ENCODE data around the gene PKNOX2. TPM values are rescaled to one million over a fixed set of nuclear protein-coding genes. Genes with fewer than 3 reads are reported as not detected.

The PKNOX2 gene
- total RNA-seq, 1 donor from 2014 or later, result 4.0 TPM

DNA sequence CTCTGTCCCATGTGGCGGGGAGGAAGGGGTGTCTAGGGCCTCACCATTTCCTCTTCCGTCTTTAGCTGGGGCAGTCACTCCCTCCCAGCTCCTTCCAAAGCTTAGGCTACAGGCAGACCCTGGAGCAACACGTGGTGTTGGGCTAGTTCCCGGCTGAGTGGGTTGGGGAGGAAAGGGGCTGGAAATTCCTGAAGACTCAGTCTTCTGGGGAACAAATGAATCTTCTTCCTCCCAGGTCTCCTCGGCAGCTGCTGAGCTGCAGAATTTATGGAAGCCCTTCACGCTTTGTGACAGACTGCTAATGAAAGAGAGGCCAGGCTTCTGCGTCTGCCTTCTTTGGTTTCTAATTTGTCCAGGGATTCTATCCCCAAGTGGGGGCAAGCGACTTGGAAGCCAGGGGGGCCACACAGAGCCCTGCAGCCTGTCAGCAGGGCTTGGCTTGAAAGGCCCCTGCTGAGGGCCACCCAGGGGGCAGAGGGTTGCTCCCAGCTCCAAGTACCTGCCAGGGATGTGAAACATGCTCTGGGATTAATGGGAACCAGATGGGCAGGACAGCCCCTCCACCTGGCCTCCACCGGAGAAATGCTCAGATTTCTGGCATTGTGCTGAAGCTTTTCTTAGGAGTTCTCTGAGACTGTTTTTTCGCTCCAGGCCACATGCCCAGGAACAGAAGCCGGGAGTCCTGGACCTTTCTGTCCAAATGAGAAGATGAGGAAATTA lies 123.1 kb downstream of the PKNOX2 start:
- peak; percentile 73 for DNase-seq

DNA sequence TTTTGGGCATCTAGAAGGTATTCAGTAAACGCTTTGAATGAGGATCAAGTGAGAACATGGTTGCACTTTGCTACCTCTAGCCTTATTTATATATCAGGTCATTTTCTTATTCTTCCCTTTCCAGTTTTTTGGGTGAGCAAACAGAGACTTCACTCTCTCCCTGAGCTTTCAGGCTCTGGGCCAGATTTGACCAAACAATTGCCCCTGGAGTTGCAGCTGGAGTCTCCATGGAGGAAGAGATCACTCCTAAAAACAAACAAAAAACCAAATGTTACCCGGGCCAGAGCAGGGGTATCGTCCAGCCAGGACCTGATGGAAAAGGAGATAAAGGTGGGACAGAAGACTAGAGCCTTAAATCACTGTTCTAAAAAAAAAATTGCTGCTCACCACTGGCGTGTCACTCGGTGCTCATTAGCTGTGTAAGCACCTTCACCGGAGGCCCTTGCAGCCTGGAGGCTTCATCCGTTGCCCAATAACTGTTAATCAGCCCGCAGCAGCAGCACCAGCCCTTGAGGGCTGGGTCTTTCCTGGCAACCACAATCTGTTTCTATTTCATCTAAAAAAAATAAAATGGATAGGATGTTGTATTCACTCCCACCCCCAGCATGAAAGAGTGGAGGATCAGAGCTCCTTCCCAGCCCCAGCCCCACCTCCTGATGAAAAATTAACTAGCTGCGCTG lies 125.0 kb downstream of the PKNOX2 start:
- no peak for DNase-seq

DNA sequence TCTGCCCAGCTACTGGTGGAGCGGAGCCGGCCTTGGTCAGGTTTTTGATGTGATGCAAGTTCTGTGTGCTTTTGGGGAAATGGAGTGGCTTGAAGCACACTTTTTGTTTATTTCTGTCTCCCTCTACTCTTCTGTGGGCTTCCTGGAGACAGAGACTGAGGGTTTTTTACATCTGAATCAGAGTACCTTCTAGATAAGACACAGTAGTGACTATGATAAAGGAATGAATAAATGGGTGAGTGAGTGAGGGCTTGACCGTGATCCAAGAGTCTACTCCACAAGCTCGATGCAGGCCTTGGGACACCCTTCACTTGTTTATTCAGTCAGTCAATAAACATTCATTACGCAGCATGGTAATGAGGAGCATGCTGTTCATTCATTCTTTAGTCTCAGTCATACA lies 125.7 kb downstream of the PKNOX2 start:
- DNase-seq, result no peak

DNA sequence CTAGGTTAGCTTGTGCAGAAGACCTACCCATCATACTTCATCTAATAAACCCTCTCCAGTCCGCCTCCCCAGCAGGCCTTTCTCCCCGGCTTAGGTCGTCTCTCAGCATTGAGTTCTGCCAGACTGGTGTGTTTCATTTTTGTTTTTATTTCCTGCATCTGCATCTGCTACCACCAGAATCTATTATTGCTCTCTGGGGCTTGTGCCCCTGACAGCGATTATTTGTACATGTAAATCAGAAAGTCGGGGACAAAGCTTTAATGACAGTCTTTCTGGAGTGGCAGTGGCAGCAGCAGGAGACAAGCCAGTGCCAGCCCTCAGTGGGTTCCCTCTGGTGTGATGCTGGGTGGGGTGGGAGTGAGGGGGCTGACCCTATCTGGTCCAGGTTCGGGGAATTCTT lies 127.5 kb downstream of the PKNOX2 start:
- DNase-seq, result no peak

- no peak for DNase-seq
These were observed 129.0 kb downstream of the PKNOX2 start for GRCh38 chr11:125293596-125293995.

- DNase-seq, result no peak
These were observed 131.4 kb downstream of the PKNOX2 start for GRCh38 chr11:125295931-125296330.

DNA sequence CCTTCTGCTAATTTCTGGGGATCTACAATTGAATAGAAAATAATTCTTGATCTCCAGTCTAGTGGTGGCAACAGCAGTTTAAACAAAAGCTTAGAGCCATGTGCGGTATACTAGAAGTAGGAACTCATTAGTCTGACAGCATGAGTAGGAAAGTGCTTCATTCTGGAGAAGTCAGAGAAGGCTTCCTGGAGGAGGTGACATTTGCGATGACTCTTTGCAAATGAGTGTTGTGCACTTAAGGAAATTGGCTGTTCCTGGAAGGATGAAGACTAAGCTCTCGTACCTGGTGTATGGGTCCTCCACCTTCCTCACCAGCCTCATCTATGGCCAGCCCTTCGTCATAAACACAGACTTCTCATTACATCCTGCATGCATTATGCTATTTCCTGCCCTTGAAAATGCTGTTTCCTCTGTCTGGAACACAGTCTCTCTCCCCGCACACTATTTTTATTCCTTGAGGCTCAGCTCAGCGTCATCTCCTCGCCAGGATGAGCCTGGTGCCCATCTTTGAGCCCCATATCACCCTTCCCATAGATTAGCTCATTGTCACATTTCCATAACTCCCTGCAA lies 132.9 kb downstream of the PKNOX2 start:
- no peak for DNase-seq

DNA sequence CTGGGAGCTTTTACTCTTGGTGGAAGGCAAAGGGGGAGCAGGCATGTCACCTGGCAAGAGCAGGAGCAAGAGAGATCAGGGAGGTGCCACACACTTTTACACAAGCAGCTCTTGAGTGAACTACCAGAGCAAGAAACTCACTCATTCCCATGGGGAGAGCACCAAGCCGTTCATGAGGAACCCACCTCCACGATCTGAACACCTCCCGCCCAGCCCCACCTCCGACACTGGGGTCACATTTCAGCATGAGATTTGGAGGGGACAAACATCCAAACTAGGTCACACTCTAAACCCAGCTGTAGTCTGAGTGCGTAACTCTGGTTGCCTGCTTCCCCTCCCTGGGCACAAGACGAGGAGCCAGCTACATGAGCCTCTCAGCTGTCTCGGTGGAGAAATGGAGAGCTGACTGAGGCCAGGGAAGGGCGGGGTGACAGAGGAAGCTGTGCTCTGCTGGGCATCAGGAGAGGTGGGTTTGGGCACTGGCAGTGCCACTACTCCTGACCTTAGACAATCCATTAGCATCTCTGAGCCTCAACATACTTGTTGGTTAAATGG lies 134.6 kb downstream of the PKNOX2 start:
- DNase-seq, result no peak

DNA sequence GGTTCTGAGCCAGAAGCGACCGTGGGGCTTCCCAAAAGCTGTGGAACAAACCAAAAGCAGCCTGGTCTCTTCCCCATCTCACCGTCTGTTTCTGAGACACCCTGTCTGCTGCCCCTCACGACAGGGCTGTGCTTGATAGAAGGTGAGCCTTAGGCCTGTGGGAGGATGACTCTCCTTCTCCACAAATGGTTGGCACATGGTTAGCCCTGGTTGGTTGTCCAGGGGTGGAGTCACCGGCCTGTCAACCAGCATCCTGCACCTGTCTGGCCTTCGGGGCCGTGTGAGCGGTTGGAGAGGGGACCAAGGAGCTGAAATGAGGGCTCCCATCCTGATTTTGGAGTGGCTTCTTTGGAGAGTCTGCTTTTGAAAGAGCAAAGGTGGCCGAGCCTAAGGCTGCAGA lies 135.3 kb downstream of the PKNOX2 start:
- DNase-seq, result no peak

DNA sequence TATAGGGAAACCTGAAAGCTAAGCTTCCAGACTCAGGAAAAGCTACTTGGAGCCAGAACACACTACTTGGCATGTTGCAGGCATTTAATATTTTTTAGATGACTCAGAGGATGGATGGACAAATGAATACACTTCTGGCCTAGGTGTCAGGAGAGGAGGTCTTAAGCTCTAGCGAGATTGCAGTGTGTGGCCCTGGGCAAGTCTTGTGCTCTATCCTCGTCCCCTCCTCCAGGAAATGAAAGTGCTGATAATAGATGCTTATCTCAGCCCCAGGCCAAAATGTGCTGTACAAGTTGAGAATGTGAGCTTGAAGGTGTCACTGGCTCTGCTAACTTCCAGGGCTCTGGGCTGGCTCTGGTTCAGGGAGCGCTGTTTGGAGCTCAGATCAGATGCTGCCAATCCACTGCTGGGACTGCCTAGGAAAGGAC lies 136.3 kb downstream of the PKNOX2 start:
- DNase-seq, result no peak

GRCh38 chr11:125301346-125301745 lies 136.8 kb downstream of the PKNOX2 start:
- no peak for DNase-seq

- no peak for DNase-seq
These were observed 138.6 kb downstream of the PKNOX2 start for GRCh38 chr11:125303186-125303585.

GRCh38 chr11:125303694-125304093 lies 139.1 kb downstream of the PKNOX2 start:
- DNase-seq, result no peak

- no peak for DNase-seq
These were observed 139.6 kb downstream of the PKNOX2 start for GRCh38 chr11:125304136-125304535.

- no peak for DNase-seq
These were observed 140.3 kb downstream of the PKNOX2 start for GRCh38 chr11:125304876-125305275.

- no peak for DNase-seq
These were observed 140.8 kb downstream of the PKNOX2 start for GRCh38 chr11:125305345-125305744.

GRCh38 chr11:125306476-125306875 lies 141.9 kb downstream of the PKNOX2 start:
- no peak for DNase-seq

DNA sequence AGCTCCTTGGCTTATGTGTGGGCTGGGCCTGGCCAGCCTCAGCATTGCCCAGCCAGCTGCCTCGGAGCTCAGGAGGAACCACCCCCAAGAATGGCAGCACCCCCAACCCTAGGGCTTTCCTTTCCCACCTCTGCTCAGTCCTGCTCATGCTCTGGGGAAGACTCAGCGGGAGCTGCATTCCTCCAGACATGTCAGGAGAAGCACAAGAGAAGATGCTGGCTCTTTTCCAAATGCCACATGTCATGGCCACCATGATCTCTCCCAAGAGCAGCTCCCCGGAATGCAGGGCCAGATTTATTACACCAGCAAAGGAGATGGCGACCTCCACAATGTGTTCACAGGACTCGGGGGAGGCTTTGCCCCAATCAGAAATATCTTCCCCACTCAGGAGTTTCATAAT lies 143.7 kb downstream of the PKNOX2 start:
- no peak for DNase-seq

- no peak for DNase-seq
These were observed 147.8 kb downstream of the PKNOX2 start for GRCh38 chr11:125312391-125312790.

GRCh38 chr11:125312812-125313211 lies 148.3 kb downstream of the PKNOX2 start:
- no peak for DNase-seq

GRCh38 chr11:125313271-125314219 lies 149.0 kb downstream of the PKNOX2 start:
- peak; percentile 9 for DNase-seq
